Activated CD4-positive, alpha-beta T cell treated with anti-CD3 and anti-CD28 coated beads, Interleukin-2, amount 10 ng/mL, durations not matched to agents 7 days and 5 days (primary cell): ENCODE results near the gene STON2. TPM values are rescaled to one million over a fixed set of nuclear protein-coding genes. Genes with fewer than 3 reads are reported as not detected.

Source experiments
- CTCF ChIA-PET: fragments of 350-600 bp; sonication (Branson Sonifier 250); formaldehyde crosslinking; loops from one replicate; lab custom pipeline; 2021; ENCODE audit warnings: antibody characterized with exemption; lab: Charles Lee
- POLR2A ChIA-PET: fragments of 350-600 bp; sonication (Branson Sonifier 250); formaldehyde crosslinking; loops from one replicate; lab custom pipeline; 2021; ENCODE audit warnings: antibody characterized with exemption; lab: Charles Lee
- DNase-seq: peaks from one replicate; pipeline ENCODE4 v3.0.0-alpha.2; 2020
- H3K27ac Mint-ChIP-seq: one replicate; pipeline ENCODE4 v1.8.0; 2021; ENCODE audit warnings: mild to moderate bottlenecking, moderate library complexity, mixed read lengths
- H3K27me3 Mint-ChIP-seq: one replicate; pipeline ENCODE4 v1.8.0; 2021; ENCODE audit warnings: mixed read lengths
- H3K36me3 Mint-ChIP-seq: one replicate; pipeline ENCODE4 v1.8.0; 2021; ENCODE audit warnings: low read depth, mixed read lengths
- H3K4me1 Mint-ChIP-seq: one replicate; pipeline ENCODE4 v1.8.0; 2021; ENCODE audit warnings: mixed read lengths
- H3K4me3 Mint-ChIP-seq: one replicate; pipeline ENCODE4 v1.8.0; 2021; ENCODE audit warnings: mild to moderate bottlenecking, moderate library complexity, mixed read lengths
- H3K9me3 Mint-ChIP-seq: one replicate; pipeline ENCODE4 v1.8.0; 2021; ENCODE audit warnings: mixed read lengths
- total RNA-seq, 2 experiments: library from RNA; stranded (reverse); gene quantifications; one replicate each; pipeline ENCODE4 v1.2.3, GENCODE V29; 2021

STON2 gene
- total RNA-seq, 2 experiments from 2014 or later: 0.72 to 1.1 TPM

GRCh38 chr14:81314443-81315175 lies 85.5 kb downstream of the STON2 start:
- no peak overlapping the region for H3K4me3 Mint-ChIP-seq
- no peaks in the 10 kb centered on the region for H3K36me3 Mint-ChIP-seq
- no peaks in the 10 kb centered on the region for H3K4me1 Mint-ChIP-seq
- DNase-seq: no peak
- CTCF ChIA-PET: interaction anchor here (0.6 kb wide), 1 partner anchor 903 kb away, joined by 3 read pairs; no protein-coding TSS in a partner anchor
- POLR2A ChIA-PET: no interaction called here
- H3K9me3 Mint-ChIP-seq: no peaks in the 10 kb centered on the region
- H3K27me3 Mint-ChIP-seq: no peaks in the 10 kb centered on the region
- H3K27ac Mint-ChIP-seq: no peak overlapping the region

GRCh38 chr14:81313775-81314429 lies 86.2 kb downstream of the STON2 start:
- no peak for DNase-seq
- CTCF ChIA-PET: interaction anchor here (0.6 kb wide), 1 partner anchor 902 kb away, joined by 3 read pairs; no protein-coding TSS in a partner anchor
- H3K4me3 Mint-ChIP-seq: no peak overlapping the region
- H3K4me1 Mint-ChIP-seq: no peaks in the 10 kb centered on the region
- no peaks in the 10 kb centered on the region for H3K9me3 Mint-ChIP-seq
- H3K27ac Mint-ChIP-seq: no peak overlapping the region
- no peaks in the 10 kb centered on the region for H3K27me3 Mint-ChIP-seq
- POLR2A ChIA-PET: no interaction called here
- H3K36me3 Mint-ChIP-seq: no peaks in the 10 kb centered on the region

- Mint-ChIP-seq H3K4me3 (no peak overlapping the region), H3K27ac (no peak overlapping the region), H3K27me3 (no peaks in the 10 kb centered on the region), H3K9me3 (no peaks in the 10 kb centered on the region), H3K4me1 (no peaks in the 10 kb centered on the region), H3K36me3 (no peaks in the 10 kb centered on the region)
- DNase-seq: no peak
- ChIA-PET CTCF (no interaction called here), POLR2A (no interaction called here)
Observed at GRCh38 chr14:81313200-81313599, 86.9 kb downstream of the STON2 start.

GRCh38 chr14:81312289-81312876 lies 87.7 kb downstream of the STON2 start:
- H3K9me3 Mint-ChIP-seq: no peaks in the 10 kb centered on the region
- H3K4me1 Mint-ChIP-seq: no peaks in the 10 kb centered on the region
- DNase-seq: no peak
- CTCF ChIA-PET: no interaction called here
- no peaks in the 10 kb centered on the region for H3K36me3 Mint-ChIP-seq
- no peak overlapping the region for H3K4me3 Mint-ChIP-seq
- POLR2A ChIA-PET: no interaction called here
- no peaks in the 10 kb centered on the region for H3K27me3 Mint-ChIP-seq
- no peak overlapping the region for H3K27ac Mint-ChIP-seq

- H3K27me3 Mint-ChIP-seq: no peaks in the 10 kb centered on the region
- no peaks in the 10 kb centered on the region for H3K9me3 Mint-ChIP-seq
- H3K4me3 Mint-ChIP-seq: no peak overlapping the region
- H3K4me1 Mint-ChIP-seq: no peaks in the 10 kb centered on the region
- CTCF ChIA-PET: no interaction called here
- H3K27ac Mint-ChIP-seq: no peak overlapping the region
- POLR2A ChIA-PET: no interaction called here
- DNase-seq: no peak
- no peaks in the 10 kb centered on the region for H3K36me3 Mint-ChIP-seq
Observed at GRCh38 chr14:81311778-81312177, 88.3 kb downstream of the STON2 start.

GRCh38 chr14:81311141-81311540 lies 89.0 kb downstream of the STON2 start:
- ChIA-PET CTCF (interaction anchor here (0.6 kb wide), 1 partner anchor 63 kb away, joined by 5 read pairs; no protein-coding TSS in a partner anchor), POLR2A (no interaction called here)
- no peaks in the 10 kb centered on the region for H3K9me3 Mint-ChIP-seq
- H3K27ac Mint-ChIP-seq: no peak overlapping the region
- no peaks in the 10 kb centered on the region for H3K4me1 Mint-ChIP-seq
- H3K27me3 Mint-ChIP-seq: no peaks in the 10 kb centered on the region
- no peak for DNase-seq
- H3K4me3 Mint-ChIP-seq: no peak overlapping the region
- no peaks in the 10 kb centered on the region for H3K36me3 Mint-ChIP-seq

GRCh38 chr14:81310606-81311005 lies 89.5 kb downstream of the STON2 start:
- Mint-ChIP-seq H3K36me3 (no peaks in the 10 kb centered on the region), H3K27me3 (no peaks in the 10 kb centered on the region), H3K4me1 (no peaks in the 10 kb centered on the region), H3K9me3 (no peaks in the 10 kb centered on the region), H3K27ac (no peak overlapping the region), H3K4me3 (no peak overlapping the region)
- no peak for DNase-seq
- ChIA-PET CTCF (interaction anchor here (0.6 kb wide), 1 partner anchor 63 kb away, joined by 5 read pairs; no protein-coding TSS in a partner anchor), POLR2A (no interaction called here)

GRCh38 chr14:81309511-81309910 lies 90.6 kb downstream of the STON2 start:
- Mint-ChIP-seq H3K4me1 (no peaks in the 10 kb centered on the region), H3K4me3 (no peak overlapping the region), H3K9me3 (no peaks in the 10 kb centered on the region), H3K36me3 (no peaks in the 10 kb centered on the region), H3K27me3 (no peaks in the 10 kb centered on the region), H3K27ac (no peak overlapping the region)
- DNase-seq: no peak
- CTCF ChIA-PET: no interaction called here
- POLR2A ChIA-PET: no interaction called here

GRCh38 chr14:81305743-81306142 lies 94.4 kb downstream of the STON2 start:
- Mint-ChIP-seq H3K4me1 (peaks cover 16% of the 10 kb centered on the region), H3K4me3 (no peak overlapping the region), H3K27me3 (no peaks in the 10 kb centered on the region), H3K36me3 (no peaks in the 10 kb centered on the region), H3K9me3 (no peaks in the 10 kb centered on the region), H3K27ac (no peak overlapping the region)
- CTCF ChIA-PET: interaction anchor here (1.0 kb wide), 1 partner anchor 144 kb away, joined by 3 read pairs; no protein-coding TSS in a partner anchor
- POLR2A ChIA-PET: no interaction called here
- no peak for DNase-seq

GRCh38 chr14:81305065-81305464 lies 95.1 kb downstream of the STON2 start:
- Mint-ChIP-seq H3K4me3 (no peak overlapping the region), H3K36me3 (no peaks in the 10 kb centered on the region), H3K9me3 (no peaks in the 10 kb centered on the region), H3K27ac (no peak overlapping the region), H3K4me1 (peaks cover 16% of the 10 kb centered on the region), H3K27me3 (no peaks in the 10 kb centered on the region)
- no peak for DNase-seq
- POLR2A ChIA-PET: no interaction called here
- CTCF ChIA-PET: interaction anchor here (1.0 kb wide), 1 partner anchor 144 kb away, joined by 3 read pairs; no protein-coding TSS in a partner anchor

GRCh38 chr14:81303258-81303935 lies 96.7 kb downstream of the STON2 start:
- H3K4me3 Mint-ChIP-seq: no peak overlapping the region
- POLR2A ChIA-PET: no interaction called here
- CTCF ChIA-PET: no interaction called here
- peak; percentile 30 for DNase-seq
- no peak overlapping the region for H3K27ac Mint-ChIP-seq
- no peaks in the 10 kb centered on the region for H3K36me3 Mint-ChIP-seq
- H3K9me3 Mint-ChIP-seq: no peaks in the 10 kb centered on the region
- peaks cover 16% of the 10 kb centered on the region for H3K4me1 Mint-ChIP-seq
- H3K27me3 Mint-ChIP-seq: no peaks in the 10 kb centered on the region

- Mint-ChIP-seq H3K27ac (no peak overlapping the region), H3K27me3 (no peaks in the 10 kb centered on the region), H3K9me3 (no peaks in the 10 kb centered on the region), H3K4me3 (no peak overlapping the region), H3K36me3 (no peaks in the 10 kb centered on the region), H3K4me1 (peaks cover 16% of the 10 kb centered on the region)
- POLR2A ChIA-PET: no interaction called here
- CTCF ChIA-PET: no interaction called here
- no peak for DNase-seq
Observed at GRCh38 chr14:81302638-81303037, 97.5 kb downstream of the STON2 start.
